Measurements from ENCODE around the gene FGF6. TPM values are rescaled to one million over a fixed set of nuclear protein-coding genes. Genes with fewer than 3 reads are reported as not detected.

FGF6 gene
- total RNA-seq, 2 experiments from 2014 or later, result not detected

DNA sequence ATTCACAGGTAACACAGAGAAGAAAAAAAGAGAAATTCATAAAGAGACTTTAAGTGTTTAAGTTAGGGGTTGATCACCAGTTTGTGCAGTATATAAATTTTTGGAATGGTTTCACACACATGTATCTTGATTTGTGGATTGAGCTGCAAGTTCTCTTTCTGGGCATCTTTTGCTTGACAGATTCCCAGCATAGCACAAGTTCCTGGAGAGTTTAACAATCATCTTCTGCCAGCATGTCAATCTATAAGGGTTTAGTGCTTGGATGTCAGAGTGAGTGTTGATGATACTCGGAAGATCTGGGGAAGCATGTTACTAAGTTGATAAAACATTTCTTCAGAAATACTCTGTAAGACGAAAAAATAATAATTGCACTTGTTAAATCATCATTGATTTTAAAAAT lies 43.9 kb upstream of the FGF6 start:
- no TSS peak for BruUV-seq (replicated peaks)
- no peak for DNase-seq (ENCODE audit: low spot score)
- Histone ChIP-seq H3K9me2 (ENCODE audit: insufficient read depth, low read length) (no peaks in the 10 kb centered on the region), H3K4me1 (ENCODE audit: insufficient read depth, low read length, poor library complexity, severe bottlenecking) (peaks cover 11% of the 10 kb centered on the region), H3K9me3 (ENCODE audit: low read length) (no peaks in the 10 kb centered on the region), H4K20me1 (ENCODE audit: insufficient read depth, low read length) (no peaks in the 10 kb centered on the region), H3K27ac (ENCODE audit: low read depth, low read length, poor library complexity, severe bottlenecking) (no peak overlapping the region), H3K4me3 (ENCODE audit: low read depth, low read length, poor library complexity, severe bottlenecking) (no peak overlapping the region), H3K36me3 (ENCODE audit: insufficient read depth, low read length) (peaks cover 40% of the 10 kb centered on the region), H2AFZ (ENCODE audit: low read length) (no peak overlapping the region), H3K4me2 (ENCODE audit: low read length) (no peak overlapping the region), H3K79me2 (ENCODE audit: insufficient read depth, low read depth, low read length) (no peaks in the 10 kb centered on the region)
- ChIA-PET CTCF (ENCODE audit: unreplicated experiment) (no interaction called here), POLR2A (no interaction called here)
- intact Hi-C loops (cut with micrococcal nuclease; ENCODE audit: unreplicated experiment), result no loop called here
- no peak for TF ChIP-seq EZH2phosphoT487 (IDR thresholded peaks at IDR 0.05; ENCODE audit: borderline replicate concordance, low read depth, low read length)
- TF ChIP-seq, protein P1, sequence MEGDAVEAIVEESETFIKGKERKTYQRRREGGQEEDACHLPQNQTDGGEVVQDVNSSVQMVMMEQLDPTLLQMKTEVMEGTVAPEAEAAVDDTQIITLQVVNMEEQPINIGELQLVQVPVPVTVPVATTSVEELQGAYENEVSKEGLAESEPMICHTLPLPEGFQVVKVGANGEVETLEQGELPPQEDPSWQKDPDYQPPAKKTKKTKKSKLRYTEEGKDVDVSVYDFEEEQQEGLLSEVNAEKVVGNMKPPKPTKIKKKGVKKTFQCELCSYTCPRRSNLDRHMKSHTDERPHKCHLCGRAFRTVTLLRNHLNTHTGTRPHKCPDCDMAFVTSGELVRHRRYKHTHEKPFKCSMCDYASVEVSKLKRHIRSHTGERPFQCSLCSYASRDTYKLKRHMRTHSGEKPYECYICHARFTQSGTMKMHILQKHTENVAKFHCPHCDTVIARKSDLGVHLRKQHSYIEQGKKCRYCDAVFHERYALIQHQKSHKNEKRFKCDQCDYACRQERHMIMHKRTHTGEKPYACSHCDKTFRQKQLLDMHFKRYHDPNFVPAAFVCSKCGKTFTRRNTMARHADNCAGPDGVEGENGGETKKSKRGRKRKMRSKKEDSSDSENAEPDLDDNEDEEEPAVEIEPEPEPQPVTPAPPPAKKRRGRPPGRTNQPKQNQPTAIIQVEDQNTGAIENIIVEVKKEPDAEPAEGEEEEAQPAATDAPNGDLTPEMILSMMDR (conservative IDR thresholded peaks at IDR 0.05; ENCODE audit: low read length), result no peak

DNA sequence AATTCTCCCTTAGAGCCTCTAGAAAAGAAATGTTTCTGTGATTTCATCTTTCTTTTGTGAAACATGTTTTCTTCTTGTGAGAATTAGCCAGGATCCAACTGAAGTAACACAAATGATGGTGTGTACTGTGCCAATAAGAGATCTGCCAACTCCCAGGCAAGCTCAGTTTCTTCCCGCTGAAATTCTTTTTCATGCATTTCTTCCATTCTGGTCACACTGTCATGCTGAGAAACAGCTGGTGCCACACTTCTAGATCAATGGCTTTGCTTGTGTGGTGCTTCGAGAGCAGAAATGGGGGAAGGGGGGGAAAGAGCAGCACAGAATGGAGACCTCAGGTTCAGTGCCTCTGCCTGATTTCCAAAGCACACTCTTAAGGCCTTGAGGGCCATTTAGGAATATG lies 41.4 kb upstream of the FGF6 start:
- H3K9me2 ChIP-seq (ENCODE audit: insufficient read depth, low read length), result no peaks in the 10 kb centered on the region
- ChIA-PET CTCF (ENCODE audit: unreplicated experiment) (no interaction called here), POLR2A (interaction anchor here (0.5 kb wide), 1 partner anchor 382 kb away, joined by 4 read pairs; no protein-coding TSS in a partner anchor)
- H3K4me1 ChIP-seq (ENCODE audit: insufficient read depth, low read length, poor library complexity, severe bottlenecking), result peaks cover 22% of the 10 kb centered on the region
- no peaks in the 10 kb centered on the region for H3K79me2 ChIP-seq (ENCODE audit: insufficient read depth, low read depth, low read length)
- H3K36me3 ChIP-seq (ENCODE audit: insufficient read depth, low read length), result peaks cover 40% of the 10 kb centered on the region
- DNase-seq (ENCODE audit: low spot score), result no peak
- H3K9me3 ChIP-seq (ENCODE audit: low read length), result no peaks in the 10 kb centered on the region
- intact Hi-C loops (cut with micrococcal nuclease; ENCODE audit: unreplicated experiment), result no loop called here
- no peak overlapping the region for H3K27ac ChIP-seq (ENCODE audit: low read depth, low read length, poor library complexity, severe bottlenecking)
- TF ChIP-seq, protein P1 (conservative IDR thresholded peaks at IDR 0.05; ENCODE audit: low read length), result no peak
- no peak for TF ChIP-seq EZH2phosphoT487 (IDR thresholded peaks at IDR 0.05; ENCODE audit: borderline replicate concordance, low read depth, low read length)
- H3K4me2 ChIP-seq (ENCODE audit: low read length), result no peak overlapping the region
- no peaks in the 10 kb centered on the region for H4K20me1 ChIP-seq (ENCODE audit: insufficient read depth, low read length)
- BruUV-seq (replicated peaks), result no TSS peak
- no peak overlapping the region for H3K4me3 ChIP-seq (ENCODE audit: low read depth, low read length, poor library complexity, severe bottlenecking)
- no peak overlapping the region for H2AFZ ChIP-seq (ENCODE audit: low read length)

DNA sequence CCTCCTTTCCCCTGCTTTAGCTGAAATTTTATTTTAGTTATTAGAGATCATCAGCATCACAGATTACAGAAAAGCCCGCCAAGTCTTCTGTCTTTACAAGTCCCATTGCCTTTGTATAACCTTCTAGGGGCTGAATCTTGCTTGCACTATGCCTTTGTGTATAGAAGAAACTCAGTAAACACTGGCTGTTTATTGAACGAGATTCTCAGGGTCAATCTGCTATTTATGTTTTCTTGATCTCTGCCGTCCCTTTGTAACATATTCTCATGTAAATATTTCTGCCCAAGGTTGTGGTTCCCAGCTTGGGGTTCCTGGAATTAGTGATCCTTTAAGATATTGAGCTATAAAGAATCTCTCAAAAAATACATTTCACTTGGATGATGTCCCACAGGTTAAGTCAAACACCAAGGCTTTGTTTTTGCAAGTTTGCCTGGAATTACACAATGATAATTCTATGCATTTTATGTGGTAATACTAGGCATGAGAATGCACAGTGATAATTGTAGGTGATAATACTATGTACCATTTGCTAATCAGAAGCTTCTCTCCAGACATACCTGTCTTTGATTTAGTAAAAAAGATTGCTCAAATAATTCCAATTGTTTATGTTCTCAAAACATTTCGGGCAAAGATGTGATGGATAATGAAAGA lies 40.6 kb upstream of the FGF6 start:
- no peak for DNase-seq (ENCODE audit: low spot score)
- Histone ChIP-seq H3K4me2 (ENCODE audit: low read length) (no peak overlapping the region), H3K36me3 (ENCODE audit: insufficient read depth, low read length) (peaks cover 40% of the 10 kb centered on the region), H3K9me3 (ENCODE audit: low read length) (0 out of 2 replicates have a peak, but pooled peaks cover under 1% of the 10 kb centered on the region), H3K9me2 (ENCODE audit: insufficient read depth, low read length) (no peaks in the 10 kb centered on the region), H3K27ac (ENCODE audit: low read depth, low read length, poor library complexity, severe bottlenecking) (no peak overlapping the region), H3K4me3 (ENCODE audit: low read depth, low read length, poor library complexity, severe bottlenecking) (no peak overlapping the region), H2AFZ (ENCODE audit: low read length) (no peak overlapping the region), H4K20me1 (ENCODE audit: insufficient read depth, low read length) (no peaks in the 10 kb centered on the region), H3K4me1 (ENCODE audit: insufficient read depth, low read length, poor library complexity, severe bottlenecking) (peaks cover 22% of the 10 kb centered on the region), H3K79me2 (ENCODE audit: insufficient read depth, low read depth, low read length) (no peaks in the 10 kb centered on the region)
- BruUV-seq (replicated peaks), result no TSS peak
- no peak for TF ChIP-seq EZH2phosphoT487 (IDR thresholded peaks at IDR 0.05; ENCODE audit: borderline replicate concordance, low read depth, low read length)
- TF ChIP-seq, protein P1 (conservative IDR thresholded peaks at IDR 0.05; ENCODE audit: low read length), result no peak
- POLR2A ChIA-PET, result interaction anchor here (0.5 kb wide), 1 partner anchor 381 kb away, joined by 4 read pairs; no protein-coding TSS in a partner anchor
- intact Hi-C loops (cut with micrococcal nuclease; ENCODE audit: unreplicated experiment), result no loop called here
- CTCF ChIA-PET (ENCODE audit: unreplicated experiment), result no interaction called here

Measured in OCI-LY7 (cell line).